Hepatocyte (in vitro differentiated cells): ENCODE results near the gene NF2. TPM values are rescaled to one million over a fixed set of nuclear protein-coding genes. Genes with fewer than 3 reads are reported as not detected.

Source experiments
- DNase-seq: peaks from one replicate; pipeline ENCODE4 v3.0.0-alpha.2; 2016; ENCODE audit warnings: low spot score
- H2AFZ ChIP-seq: fragments of 200-600 bp; sonication (generic); 2 replicates; pipeline ENCODE4 v1.6.0; 2016; ENCODE audit warnings: antibody characterized with exemption, mild to moderate bottlenecking
- H3K27ac ChIP-seq: fragments of 200-600 bp; sonication (generic); 2 replicates; pipeline ENCODE4 v1.5.1; 2016; ENCODE audit warnings: mild to moderate bottlenecking
- H3K27me3 ChIP-seq: fragments of 200-600 bp; sonication (generic); 2 replicates; pipeline ENCODE4 v1.6.1; 2016
- H3K36me3 ChIP-seq: fragments of 200-600 bp; sonication (generic); replicated peaks from 2 replicates; pipeline ENCODE4 v1.5.1; 2016; ENCODE audit warnings: low read depth; ENCODE audit not compliant: insufficient read depth
- H3K4me1 ChIP-seq: fragments of 200-600 bp; sonication (generic); 2 replicates; pipeline ENCODE4 v1.5.1; 2016; ENCODE audit warnings: mild to moderate bottlenecking, moderate library complexity; ENCODE audit not compliant: insufficient read depth
- H3K4me2 ChIP-seq: fragments of 200-600 bp; sonication (generic); 2 replicates; pipeline ENCODE4 v1.6.0; 2016
- H3K4me3 ChIP-seq: fragments of 200-600 bp; sonication (generic); 2 replicates; pipeline ENCODE4 v1.5.1; 2016; ENCODE audit warnings: mild to moderate bottlenecking
- H3K79me2 ChIP-seq: fragments of 200-600 bp; sonication (generic); 2 replicates; pipeline ENCODE4 v1.6.0; 2017; ENCODE audit warnings: mild to moderate bottlenecking
- H3K9me2 ChIP-seq: fragments of 200-600 bp; sonication (generic); replicated peaks from 2 replicates; pipeline ENCODE4 v1.6.0; 2017; ENCODE audit warnings: mild to moderate bottlenecking; ENCODE audit not compliant: insufficient read depth
- H3K9me3 ChIP-seq: fragments of 200-600 bp; sonication (generic); 2 replicates; pipeline ENCODE4 v1.5.1; 2016; ENCODE audit warnings: low read depth, mild to moderate bottlenecking
- H4K20me1 ChIP-seq: fragments of 200-600 bp; sonication (generic); 2 replicates; pipeline ENCODE4 v1.6.0; 2016; ENCODE audit warnings: mild to moderate bottlenecking; ENCODE audit not compliant: insufficient read depth, poor library complexity, severe bottlenecking
- EZH2 ChIP-seq: fragments of 200-600 bp; sonication (generic); IDR thresholded peaks from 2 replicates; pipeline ENCODE4 v1.6.1; 2016; ENCODE audit warnings: antibody characterized with exemption, mild to moderate bottlenecking, borderline replicate concordance
- EZH2phosphoT487 ChIP-seq: fragments of 200-600 bp; sonication (generic); IDR thresholded peaks from one replicate; pipeline ENCODE4 v1.6.1; 2018; ENCODE audit warnings: antibody characterized with exemption, mild to moderate bottlenecking, low read depth, moderate library complexity; ENCODE audit not compliant: unreplicated experiment, severe bottlenecking
- WGBS: methylation state at CpG from one replicate; pipeline ENCODE4 v1.1.6; 2016; ENCODE audit warnings: low lambda C conversion rate; ENCODE audit errors: missing lambda C conversion rate; 5-methylcytosine and 5-hydroxymethylcytosine counted together
- polyA plus RNA-seq: library from polyadenylated mRNA; unstranded; fragments of >200 nt; fragmentation: Nextera tagmentation; extraction: Ambion mirVana; gene quantifications from 2 replicates; pipeline ENCODE4 v1.2.1, GENCODE V29; 2016
- total RNA-seq: library from RNA; depleted of rRNA; stranded (reverse); fragments of >200 nt; gene quantifications from 2 replicates; pipeline ENCODE4 v1.2.3, GENCODE V29; 2014
- TF ChIP-seq, protein P1 (sequence below): fragments of 200-600 bp; sonication (generic); IDR thresholded peaks from 2 replicates; pipeline ENCODE4 v1.5.1; 2016; ENCODE audit warnings: antibody characterized with exemption, mild to moderate bottlenecking; ENCODE audit not compliant: poor library complexity

Gene NF2
- total and polyA plus RNA-seq, 2 experiments from 2014 or later = 18.5 to 30.7 TPM

DNA sequence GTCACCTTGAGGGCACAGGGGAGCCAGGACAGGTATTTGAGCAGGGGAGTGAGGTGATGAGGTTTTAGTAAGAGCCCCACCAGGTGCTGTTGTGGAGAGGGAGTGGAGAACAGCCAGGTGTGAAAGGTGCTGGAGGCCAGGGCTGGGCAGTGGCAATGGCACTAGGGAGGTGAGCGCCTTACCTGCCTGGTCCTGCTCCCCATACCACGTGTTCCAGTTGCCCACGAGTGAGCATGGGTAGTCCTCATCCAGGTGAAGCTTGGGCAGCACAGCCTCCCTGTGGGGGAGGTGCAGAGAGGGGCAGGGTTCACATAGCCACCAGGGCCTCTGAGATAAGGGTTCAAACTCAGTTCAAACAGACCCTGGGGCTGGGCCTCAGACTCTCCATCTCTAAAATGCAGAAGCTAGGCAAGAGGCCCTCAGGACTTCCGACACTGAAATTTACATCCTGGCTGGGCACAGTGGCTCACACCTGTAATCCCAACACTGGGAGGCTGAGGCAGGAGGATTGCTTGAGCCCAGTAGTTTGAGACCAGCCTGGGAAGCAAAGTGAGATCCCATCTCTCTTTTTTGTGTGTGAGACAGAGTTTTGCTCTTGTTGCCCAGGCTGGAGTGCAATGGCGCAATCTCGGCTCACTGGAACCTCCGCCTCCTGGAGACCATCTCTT is 34.3 kb upstream of the NF2 start:
- H3K9me3 ChIP-seq = no peaks in the 10 kb centered on the region
- H4K20me1 ChIP-seq = no peaks in the 10 kb centered on the region
- H3K4me1 ChIP-seq = no peaks in the 10 kb centered on the region
- peaks cover 9% of the 10 kb centered on the region for H3K79me2 ChIP-seq
- DNase-seq = peak; percentile 31
- H3K36me3 ChIP-seq = no peaks in the 10 kb centered on the region
- TF ChIP-seq, protein P1, sequence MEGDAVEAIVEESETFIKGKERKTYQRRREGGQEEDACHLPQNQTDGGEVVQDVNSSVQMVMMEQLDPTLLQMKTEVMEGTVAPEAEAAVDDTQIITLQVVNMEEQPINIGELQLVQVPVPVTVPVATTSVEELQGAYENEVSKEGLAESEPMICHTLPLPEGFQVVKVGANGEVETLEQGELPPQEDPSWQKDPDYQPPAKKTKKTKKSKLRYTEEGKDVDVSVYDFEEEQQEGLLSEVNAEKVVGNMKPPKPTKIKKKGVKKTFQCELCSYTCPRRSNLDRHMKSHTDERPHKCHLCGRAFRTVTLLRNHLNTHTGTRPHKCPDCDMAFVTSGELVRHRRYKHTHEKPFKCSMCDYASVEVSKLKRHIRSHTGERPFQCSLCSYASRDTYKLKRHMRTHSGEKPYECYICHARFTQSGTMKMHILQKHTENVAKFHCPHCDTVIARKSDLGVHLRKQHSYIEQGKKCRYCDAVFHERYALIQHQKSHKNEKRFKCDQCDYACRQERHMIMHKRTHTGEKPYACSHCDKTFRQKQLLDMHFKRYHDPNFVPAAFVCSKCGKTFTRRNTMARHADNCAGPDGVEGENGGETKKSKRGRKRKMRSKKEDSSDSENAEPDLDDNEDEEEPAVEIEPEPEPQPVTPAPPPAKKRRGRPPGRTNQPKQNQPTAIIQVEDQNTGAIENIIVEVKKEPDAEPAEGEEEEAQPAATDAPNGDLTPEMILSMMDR = no peak
- TF ChIP-seq EZH2phosphoT487 (no peak), EZH2 (no peak)
- H3K4me3 ChIP-seq = no peak overlapping the region
- no peaks in the 10 kb centered on the region for H3K9me2 ChIP-seq
- H2AFZ ChIP-seq = no peak overlapping the region
- no peak overlapping the region for H3K4me2 ChIP-seq
- H3K27ac ChIP-seq = no peak overlapping the region
- no peaks in the 10 kb centered on the region for H3K27me3 ChIP-seq
- 89% methylated on average over 7 of the region's 7 CpGs for WGBS

DNA sequence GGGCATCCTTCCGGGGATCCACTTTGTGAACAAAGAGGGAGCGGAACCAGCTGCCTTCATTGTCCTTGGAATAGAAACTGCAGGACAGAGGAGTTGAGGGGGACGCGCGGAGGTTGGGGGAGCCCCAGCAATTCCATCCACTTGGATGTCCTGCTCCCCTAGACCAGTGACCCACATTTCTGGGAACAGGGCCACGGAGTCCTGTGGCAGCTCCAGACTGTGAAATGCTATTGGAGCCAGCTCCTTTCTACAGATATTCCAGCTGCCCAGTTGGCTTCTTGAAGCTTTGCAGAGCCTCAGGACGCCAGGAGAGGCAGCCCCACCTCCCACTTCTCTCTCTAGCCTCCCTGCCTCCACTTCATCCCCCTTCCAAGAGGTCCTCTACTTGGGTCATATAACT is 33.0 kb upstream of the NF2 start:
- no peak overlapping the region for H3K4me3 ChIP-seq
- TF ChIP-seq, protein P1 = no peak
- TF ChIP-seq EZH2 (no peak), EZH2phosphoT487 (no peak)
- H3K9me3 ChIP-seq = no peaks in the 10 kb centered on the region
- H3K79me2 ChIP-seq = peaks cover 9% of the 10 kb centered on the region
- H3K9me2 ChIP-seq = no peaks in the 10 kb centered on the region
- 99% methylated on average over 7 of the region's 7 CpGs for WGBS
- peaks cover 9% of the 10 kb centered on the region for H3K4me1 ChIP-seq
- H2AFZ ChIP-seq = no peak overlapping the region
- no peaks in the 10 kb centered on the region for H4K20me1 ChIP-seq
- H3K4me2 ChIP-seq = no peak overlapping the region
- DNase-seq = no peak
- no peaks in the 10 kb centered on the region for H3K27me3 ChIP-seq
- no peak overlapping the region for H3K27ac ChIP-seq
- no peaks in the 10 kb centered on the region for H3K36me3 ChIP-seq

DNA sequence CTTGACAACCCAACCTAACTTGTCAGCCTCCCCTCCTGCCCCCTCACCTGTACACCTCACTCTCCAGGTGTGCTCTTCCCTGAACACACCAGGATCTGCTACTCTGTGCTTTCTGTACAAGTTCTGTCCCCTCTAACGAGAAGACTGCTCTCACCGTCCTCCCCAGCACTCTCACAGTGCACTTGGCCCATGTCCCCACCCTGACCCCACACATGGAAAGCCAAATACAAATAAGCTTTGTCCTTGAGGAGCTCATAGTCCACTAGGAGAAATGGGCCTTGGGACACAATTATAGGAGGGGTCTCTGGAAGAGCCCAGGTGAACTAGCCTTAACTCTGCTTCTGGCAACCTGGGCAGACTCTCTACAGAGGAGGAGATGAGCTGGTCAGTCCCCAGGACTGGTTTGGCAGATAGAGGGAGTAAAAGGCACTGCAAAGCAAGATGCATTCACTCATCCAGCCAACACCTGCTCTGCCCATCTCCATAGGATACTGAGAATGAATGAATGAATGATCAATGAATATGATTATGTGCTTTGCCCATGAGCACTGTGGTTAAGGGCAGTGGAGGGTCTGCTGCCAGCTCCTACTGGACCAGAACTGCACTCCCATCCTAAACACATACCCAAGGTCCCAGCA is 32.4 kb upstream of the NF2 start:
- H3K4me2 ChIP-seq = no peak overlapping the region
- 57% methylated on average over 2 of the region's 2 CpGs for WGBS

More for the DNA sequence above, 32.4 kb upstream of the NF2 start:
- Histone ChIP-seq H3K4me3 (no peak overlapping the region), H3K79me2 (peaks cover 9% of the 10 kb centered on the region), H3K9me2 (no peaks in the 10 kb centered on the region), H2AFZ (no peak overlapping the region), H3K4me1 (peaks cover 12% of the 10 kb centered on the region), H3K27me3 (no peaks in the 10 kb centered on the region), H3K9me3 (no peaks in the 10 kb centered on the region), H3K36me3 (no peaks in the 10 kb centered on the region), H3K27ac (no peak overlapping the region), H4K20me1 (no peaks in the 10 kb centered on the region)
- TF ChIP-seq, protein P1 = no peak
- DNase-seq = no peak
